IPS-15b (cell line): ENCODE results near the gene FOXL1.
A peak's percentile ranks its signal among the peaks of the same experiment; 100 is the strongest.

ENCODE experiments used
- H3K27me3 ChIP-seq: one replicate; pipeline ENCODE4 v1.6.1; 2013; ENCODE audit warnings: low read length; ENCODE audit not compliant: control insufficient read depth, insufficient read depth
- H3K36me3 ChIP-seq: one replicate; pipeline ENCODE4 v1.6.1; 2013; ENCODE audit warnings: low read length; ENCODE audit not compliant: control insufficient read depth, insufficient read depth
- H3K4me1 ChIP-seq: one replicate; pipeline ENCODE4 v1.6.1; 2013; ENCODE audit warnings: mild to moderate bottlenecking, low read length; ENCODE audit not compliant: control insufficient read depth, insufficient read depth
- H3K4me3 ChIP-seq: one replicate; pipeline ENCODE4 v1.5.1; 2013; ENCODE audit warnings: low read depth, low read length
- H3K9ac ChIP-seq: one replicate; pipeline ENCODE4 v1.6.1; 2013; ENCODE audit warnings: low read depth, mild to moderate bottlenecking, low read length
- H3K9me3 ChIP-seq: one replicate; pipeline ENCODE4 v1.6.1; 2013; ENCODE audit warnings: mild to moderate bottlenecking, low read length; ENCODE audit not compliant: control insufficient read depth, insufficient read depth

Gene FOXL1

GRCh38 chr16:86578061-86578599 lies at the start of gene FOXL1:
FOXL1 (plus strand) TSS chr16:86578549; CDS start chr16:86578724, 175 bp downstream.
- peak within 1 kb of the TSS; percentile 68 for H3K4me3 ChIP-seq
- no peak within 1 kb of the TSS for H3K9ac ChIP-seq
- peaks cover 93% of the 10 kb centered on the region for H3K27me3 ChIP-seq
- H3K36me3 ChIP-seq, result no peaks in the 10 kb centered on the region
- peaks cover 3% of the 10 kb centered on the region for H3K4me1 ChIP-seq
- no peaks in the 10 kb centered on the region for H3K9me3 ChIP-seq

GRCh38 chr16:86529160-86529559 lies 49.2 kb upstream of the FOXL1 start:
- Histone ChIP-seq H3K27me3 (no peaks in the 10 kb centered on the region), H3K4me3 (no peak overlapping the region)

GRCh38 chr16:86530251-86531190 lies 47.8 kb upstream of the FOXL1 start:
- Histone ChIP-seq H3K4me3 (no peak overlapping the region), H3K36me3 (no peaks in the 10 kb centered on the region), H3K9me3 (no peaks in the 10 kb centered on the region), H3K4me1 (no peaks in the 10 kb centered on the region), H3K9ac (no peak overlapping the region), H3K27me3 (no peaks in the 10 kb centered on the region)

More at GRCh38 chr16:86529160-86529559, 49.2 kb upstream of the FOXL1 start:
- H3K4me1 ChIP-seq, result no peaks in the 10 kb centered on the region
- H3K9ac ChIP-seq, result no peak overlapping the region
- no peaks in the 10 kb centered on the region for H3K36me3 ChIP-seq
- H3K9me3 ChIP-seq, result no peaks in the 10 kb centered on the region

GRCh38 chr16:86531191-86531545 lies 47.2 kb upstream of the FOXL1 start:
- Histone ChIP-seq H3K9ac (no peak overlapping the region), H3K4me1 (no peaks in the 10 kb centered on the region), H3K36me3 (no peaks in the 10 kb centered on the region), H3K9me3 (no peaks in the 10 kb centered on the region), H3K27me3 (no peaks in the 10 kb centered on the region), H3K4me3 (no peak overlapping the region)

GRCh38 chr16:86531641-86532525 lies 46.5 kb upstream of the FOXL1 start:
- Histone ChIP-seq H3K36me3 (no peaks in the 10 kb centered on the region), H3K4me3 (no peak overlapping the region), H3K9ac (no peak overlapping the region), H3K4me1 (no peaks in the 10 kb centered on the region), H3K9me3 (no peaks in the 10 kb centered on the region), H3K27me3 (no peaks in the 10 kb centered on the region)

GRCh38 chr16:86532526-86532815 lies 45.9 kb upstream of the FOXL1 start:
- Histone ChIP-seq H3K4me3 (no peak overlapping the region), H3K36me3 (no peaks in the 10 kb centered on the region), H3K4me1 (no peaks in the 10 kb centered on the region), H3K9me3 (no peaks in the 10 kb centered on the region), H3K9ac (no peak overlapping the region), H3K27me3 (no peaks in the 10 kb centered on the region)

- Histone ChIP-seq H3K4me1 (no peaks in the 10 kb centered on the region), H3K9ac (no peak overlapping the region), H3K9me3 (no peaks in the 10 kb centered on the region), H3K4me3 (no peak overlapping the region), H3K36me3 (peaks cover 3% of the 10 kb centered on the region), H3K27me3 (no peaks in the 10 kb centered on the region)
These were observed 45.3 kb upstream of the FOXL1 start for GRCh38 chr16:86533076-86533475.

GRCh38 chr16:86533767-86534351 lies 44.5 kb upstream of the FOXL1 start:
- no peak overlapping the region for H3K4me3 ChIP-seq
- H3K27me3 ChIP-seq, result no peaks in the 10 kb centered on the region
- no peak overlapping the region for H3K9ac ChIP-seq
- H3K4me1 ChIP-seq, result no peaks in the 10 kb centered on the region
- H3K36me3 ChIP-seq, result peaks cover 8% of the 10 kb centered on the region
- no peaks in the 10 kb centered on the region for H3K9me3 ChIP-seq

GRCh38 chr16:86534779-86535615 lies 43.4 kb upstream of the FOXL1 start:
- no peaks in the 10 kb centered on the region for H3K27me3 ChIP-seq
- H3K9ac ChIP-seq, result no peak overlapping the region
- no peaks in the 10 kb centered on the region for H3K4me1 ChIP-seq
- no peak overlapping the region for H3K4me3 ChIP-seq
- no peaks in the 10 kb centered on the region for H3K9me3 ChIP-seq
- H3K36me3 ChIP-seq, result peaks cover 10% of the 10 kb centered on the region

GRCh38 chr16:86536621-86537020 lies 41.7 kb upstream of the FOXL1 start:
- H3K9me3 ChIP-seq, result no peaks in the 10 kb centered on the region
- no peaks in the 10 kb centered on the region for H3K4me1 ChIP-seq
- H3K36me3 ChIP-seq, result peaks cover 15% of the 10 kb centered on the region
- H3K27me3 ChIP-seq, result no peaks in the 10 kb centered on the region
- H3K9ac ChIP-seq, result no peak overlapping the region
- no peak overlapping the region for H3K4me3 ChIP-seq

- H3K4me3 ChIP-seq, result no peak overlapping the region
- H3K9me3 ChIP-seq, result no peaks in the 10 kb centered on the region
- H3K4me1 ChIP-seq, result no peaks in the 10 kb centered on the region
- no peak overlapping the region for H3K9ac ChIP-seq
- H3K27me3 ChIP-seq, result no peaks in the 10 kb centered on the region
- peaks cover 15% of the 10 kb centered on the region for H3K36me3 ChIP-seq
These were observed 40.9 kb upstream of the FOXL1 start for GRCh38 chr16:86537486-86537885.
